ENCODE data around the gene RNF157. TPM values are rescaled to one million over a fixed set of nuclear protein-coding genes. Genes with fewer than 3 reads are reported as not detected.

Gene RNF157
- polyA plus RNA-seq, 10 donors, result 5.6 to 15.7 (median 9.8) TPM

DNA sequence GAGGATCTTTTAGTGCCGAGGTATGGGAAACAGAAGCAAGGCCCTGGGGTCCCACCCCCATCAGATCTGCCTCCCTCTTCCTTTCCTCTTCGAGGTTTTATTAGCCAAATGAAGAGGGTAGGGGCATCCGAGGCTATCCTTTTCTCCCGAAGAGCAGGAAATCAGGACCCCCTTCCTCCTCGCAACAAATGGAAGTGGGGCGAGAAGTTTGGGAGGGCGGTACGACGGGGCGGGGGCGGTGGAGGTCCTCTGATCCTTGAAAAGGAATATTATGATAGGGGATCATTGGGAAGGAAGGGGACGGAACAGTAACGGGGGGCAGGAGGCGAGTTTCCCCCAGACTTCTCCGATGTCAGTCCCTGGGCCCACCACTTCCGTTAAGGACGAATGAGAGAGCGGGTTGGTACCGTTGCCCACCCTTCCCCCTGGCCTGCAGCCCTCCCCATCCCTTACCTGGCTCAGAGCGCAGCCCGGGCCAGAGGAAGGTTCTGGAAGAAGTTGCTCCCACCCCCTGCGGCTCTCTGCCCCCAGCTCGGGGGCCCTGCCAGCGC is 99.6 kb downstream of the RNF157 start:
- DNase-seq, result no peak

DNA sequence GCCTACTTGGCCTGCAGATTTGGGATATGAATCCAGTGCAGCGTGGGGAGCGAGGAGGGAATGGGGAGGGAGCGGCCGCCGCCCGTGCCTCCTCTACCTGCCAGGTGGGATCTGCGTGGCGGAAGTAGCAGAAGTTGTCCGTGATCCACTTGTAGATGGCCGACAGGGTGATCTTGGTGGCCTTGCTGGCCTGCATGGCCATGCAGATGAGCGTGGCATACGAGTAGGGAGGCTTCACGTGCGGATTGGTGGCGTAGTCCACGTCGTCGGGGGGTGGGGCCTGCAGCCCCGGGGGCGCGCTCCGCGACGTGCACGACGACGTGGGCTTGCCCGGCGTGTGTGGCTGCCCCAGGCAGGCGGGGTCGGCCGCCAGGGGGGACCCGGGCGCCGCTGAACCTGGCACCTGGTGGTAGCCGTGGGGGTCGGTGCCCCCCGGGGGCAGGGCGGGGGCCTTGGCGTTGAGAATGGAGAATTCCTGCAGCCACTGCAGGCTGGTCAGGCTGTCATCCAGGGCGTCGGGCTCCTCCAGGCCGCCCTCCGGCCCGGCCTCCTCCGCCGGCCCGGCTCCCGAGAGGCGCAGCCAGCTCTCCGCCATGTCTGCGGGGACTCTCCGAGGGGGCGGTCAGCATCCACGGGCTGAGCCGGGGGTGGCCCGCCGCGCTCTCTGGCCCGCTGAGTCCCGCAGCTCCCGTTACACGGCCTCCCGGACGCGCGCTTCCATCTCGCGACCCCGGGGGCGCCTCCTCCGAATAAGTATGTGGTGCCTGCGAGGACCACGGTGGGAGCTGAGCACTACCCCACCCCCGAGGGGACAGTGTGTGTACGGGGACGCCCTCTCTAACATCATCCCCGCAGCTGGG is 100.3 kb downstream of the RNF157 start:
- DNase-seq, result no peak

DNA sequence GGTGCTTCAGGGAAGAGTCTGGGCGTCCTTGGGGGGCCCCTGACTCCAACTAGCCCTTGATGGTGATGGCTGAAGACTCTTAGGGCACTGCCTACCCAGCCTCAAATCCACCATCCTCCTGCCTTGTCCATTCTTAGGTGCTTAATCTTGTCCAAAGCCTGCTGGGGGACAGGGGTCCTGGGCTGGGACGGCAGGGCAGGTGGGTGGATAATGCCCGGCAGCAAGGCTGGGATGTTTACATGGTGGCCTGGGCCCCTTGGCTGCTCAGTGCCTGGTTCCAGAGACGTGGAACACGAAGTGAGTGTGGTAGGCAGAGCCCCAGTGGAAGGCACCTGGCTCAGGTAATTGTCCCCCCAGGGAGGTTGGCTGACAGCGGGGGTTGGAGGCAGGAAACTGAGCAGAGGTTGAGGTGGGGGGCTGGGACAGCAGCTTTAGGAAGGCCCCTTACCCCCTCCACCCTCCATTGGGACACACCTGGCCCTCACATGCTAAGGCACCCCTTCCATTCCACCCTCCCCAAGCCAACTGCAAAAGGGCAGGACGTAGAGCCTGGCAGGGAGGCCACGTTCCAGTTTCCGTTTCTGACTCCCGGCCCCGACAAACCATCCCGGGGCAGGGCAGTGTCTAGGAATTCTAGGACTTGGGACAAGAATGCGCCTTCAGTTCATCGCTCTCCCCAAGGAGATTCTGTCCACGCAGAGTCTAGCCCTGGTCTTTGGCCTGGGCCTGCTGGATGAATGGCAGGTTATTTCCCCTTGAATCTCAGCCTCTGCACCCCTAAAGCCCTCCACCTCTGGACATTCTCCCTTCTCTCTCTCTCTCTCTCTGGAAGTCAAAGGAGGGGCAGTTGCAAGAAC is 101.2 kb downstream of the RNF157 start:
- no peak for DNase-seq

DNA sequence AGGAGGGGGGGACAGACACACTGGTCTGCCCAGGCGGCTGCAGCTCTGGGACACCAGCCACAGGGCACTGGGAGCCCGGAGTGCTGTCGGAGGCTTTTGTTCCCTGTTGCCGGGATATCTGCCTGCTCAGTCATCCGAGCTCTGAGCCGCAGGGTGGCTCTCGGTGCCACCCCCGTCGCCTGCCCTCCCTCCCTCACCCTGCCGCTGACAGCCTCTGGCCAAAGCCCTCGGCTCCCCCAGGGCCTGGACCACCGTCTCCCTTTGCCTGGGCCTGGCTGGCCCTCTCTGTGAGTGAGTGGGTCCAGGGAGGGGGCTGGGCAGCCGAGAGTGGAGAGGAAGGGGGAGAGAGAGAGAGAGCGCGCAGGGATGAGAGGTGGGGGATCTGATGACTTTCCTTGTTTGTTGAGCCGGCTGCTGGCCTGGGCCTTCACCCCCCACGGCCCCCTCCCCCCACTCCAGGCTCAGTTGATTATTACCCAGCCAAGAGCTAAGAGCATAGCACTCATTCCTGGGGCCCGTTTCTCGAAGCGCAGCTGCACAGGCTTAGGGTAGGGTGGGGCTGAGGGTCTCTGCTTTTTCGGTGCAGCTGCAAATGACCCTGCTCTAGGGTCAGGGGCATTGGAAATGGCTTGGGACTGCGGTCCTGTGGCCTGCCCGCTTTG is 101.9 kb downstream of the RNF157 start:
- no peak for DNase-seq

DNA sequence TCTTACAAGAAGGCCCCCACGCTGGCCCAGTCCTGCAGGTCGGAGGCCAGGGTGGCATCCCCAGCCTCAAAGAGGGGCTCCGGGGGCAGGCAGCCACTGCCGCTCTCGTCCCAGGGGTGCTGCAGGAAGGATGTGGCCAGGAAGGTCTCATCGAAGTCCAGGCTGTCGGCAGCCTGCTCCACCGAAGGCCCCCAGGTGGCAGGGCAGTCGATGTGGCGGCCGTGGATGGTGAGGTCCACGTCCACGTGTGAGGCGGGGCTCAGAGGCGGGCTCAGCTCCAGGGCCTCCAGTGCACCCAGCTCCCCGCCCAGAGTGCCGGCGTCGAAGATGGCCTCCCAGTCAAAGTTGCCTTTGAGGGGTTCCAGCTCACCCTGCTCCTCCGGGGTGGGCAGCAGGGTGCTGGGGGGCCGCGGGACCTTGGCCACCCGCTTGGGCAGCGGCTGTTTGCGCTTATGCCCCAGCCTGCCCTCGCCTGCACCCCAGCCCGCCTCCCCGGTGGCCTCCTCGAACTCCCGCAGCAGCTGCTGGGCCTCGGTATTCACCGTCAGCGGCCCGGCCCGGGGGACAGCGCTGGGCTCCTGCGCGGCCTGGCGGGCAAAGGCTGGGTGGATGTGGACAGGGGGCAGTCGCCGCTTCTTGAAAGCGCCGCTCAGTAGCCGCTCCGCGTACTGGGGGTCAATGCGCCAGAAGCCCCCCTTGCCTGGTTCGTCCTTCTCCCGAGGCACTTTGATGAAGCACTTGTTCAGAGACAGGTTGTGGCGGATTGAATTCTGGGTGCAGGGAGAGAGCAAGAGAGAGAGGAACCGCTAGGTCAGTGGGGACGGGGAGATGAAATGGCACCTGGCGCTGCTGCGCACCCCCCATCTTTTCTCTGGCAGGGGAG is 102.7 kb downstream of the RNF157 start:
- no peak for DNase-seq

DNA sequence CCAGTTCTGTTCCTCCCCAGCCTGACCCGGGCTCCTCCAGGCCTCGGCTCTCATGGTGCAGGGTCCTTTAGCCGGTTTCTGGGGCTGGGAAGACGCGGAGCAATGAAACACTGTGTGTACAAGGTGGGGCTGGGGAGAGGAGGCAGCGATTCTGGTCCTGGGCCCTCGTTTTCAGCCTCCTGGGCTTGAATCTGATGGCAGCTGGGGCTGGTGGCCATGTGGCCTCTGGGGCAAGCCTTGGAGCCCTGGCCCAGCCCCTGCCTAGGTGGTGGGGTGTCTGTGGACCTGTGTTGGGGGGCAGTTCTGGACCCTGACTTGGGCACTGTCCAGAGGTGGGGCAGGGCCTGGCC is 103.3 kb downstream of the RNF157 start:
- DNase-seq, result no peak

DNA sequence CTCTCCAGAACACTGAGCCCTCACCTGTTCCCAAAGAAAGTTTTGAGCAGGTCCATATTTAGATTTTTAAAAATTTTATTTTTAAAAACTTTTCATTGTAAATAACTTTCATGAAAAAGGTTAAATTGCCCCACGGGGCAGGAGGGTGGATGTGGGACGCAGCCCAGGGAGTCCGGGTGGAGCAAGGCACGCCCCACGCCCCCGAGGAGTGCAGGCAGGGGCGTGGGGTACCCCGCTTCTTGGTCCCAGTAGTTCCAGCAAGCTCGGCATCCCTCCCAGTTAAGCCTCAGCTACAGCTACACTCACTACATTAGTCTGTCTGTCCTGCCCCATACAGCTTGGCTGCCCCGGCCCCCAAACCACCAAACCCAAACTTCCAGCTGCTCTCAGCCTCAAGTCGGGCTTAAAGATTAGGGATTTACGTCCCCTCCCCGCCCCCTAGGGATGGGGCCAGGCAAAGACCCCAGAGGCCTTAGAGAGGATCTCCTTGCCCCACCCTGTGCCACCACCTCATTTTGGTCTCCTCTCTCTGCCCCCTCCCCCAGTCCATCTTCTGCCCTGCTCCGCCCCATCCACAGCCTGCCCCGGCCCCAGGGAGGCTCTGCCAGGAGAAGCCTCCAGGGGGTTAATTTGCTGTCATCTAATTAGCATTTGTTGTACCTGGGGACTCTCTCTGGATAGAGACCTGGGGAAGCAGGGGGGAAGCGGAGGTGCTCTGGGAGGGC is 103.9 kb downstream of the RNF157 start:
- no peak for DNase-seq

DNA sequence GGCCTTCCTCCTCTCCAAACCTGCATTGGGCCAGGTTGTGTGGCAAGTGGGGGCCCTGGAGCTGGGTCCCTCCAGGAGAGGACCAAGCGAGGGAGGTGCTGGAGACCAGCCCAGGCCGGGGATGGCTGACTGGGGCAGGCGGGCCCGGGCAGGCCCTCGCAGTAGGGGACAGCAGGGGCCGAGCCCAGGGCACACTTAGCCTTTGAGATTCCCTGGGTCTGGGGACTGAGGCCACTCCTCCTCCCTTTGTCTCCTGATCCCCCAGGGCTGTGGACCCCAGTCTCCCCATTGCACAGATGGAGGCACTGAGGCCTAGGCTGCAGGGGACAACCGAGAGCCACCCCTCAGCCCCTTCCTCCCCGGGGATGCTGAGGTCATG is 104.5 kb downstream of the RNF157 start:
- DNase-seq, result no peak

DNA sequence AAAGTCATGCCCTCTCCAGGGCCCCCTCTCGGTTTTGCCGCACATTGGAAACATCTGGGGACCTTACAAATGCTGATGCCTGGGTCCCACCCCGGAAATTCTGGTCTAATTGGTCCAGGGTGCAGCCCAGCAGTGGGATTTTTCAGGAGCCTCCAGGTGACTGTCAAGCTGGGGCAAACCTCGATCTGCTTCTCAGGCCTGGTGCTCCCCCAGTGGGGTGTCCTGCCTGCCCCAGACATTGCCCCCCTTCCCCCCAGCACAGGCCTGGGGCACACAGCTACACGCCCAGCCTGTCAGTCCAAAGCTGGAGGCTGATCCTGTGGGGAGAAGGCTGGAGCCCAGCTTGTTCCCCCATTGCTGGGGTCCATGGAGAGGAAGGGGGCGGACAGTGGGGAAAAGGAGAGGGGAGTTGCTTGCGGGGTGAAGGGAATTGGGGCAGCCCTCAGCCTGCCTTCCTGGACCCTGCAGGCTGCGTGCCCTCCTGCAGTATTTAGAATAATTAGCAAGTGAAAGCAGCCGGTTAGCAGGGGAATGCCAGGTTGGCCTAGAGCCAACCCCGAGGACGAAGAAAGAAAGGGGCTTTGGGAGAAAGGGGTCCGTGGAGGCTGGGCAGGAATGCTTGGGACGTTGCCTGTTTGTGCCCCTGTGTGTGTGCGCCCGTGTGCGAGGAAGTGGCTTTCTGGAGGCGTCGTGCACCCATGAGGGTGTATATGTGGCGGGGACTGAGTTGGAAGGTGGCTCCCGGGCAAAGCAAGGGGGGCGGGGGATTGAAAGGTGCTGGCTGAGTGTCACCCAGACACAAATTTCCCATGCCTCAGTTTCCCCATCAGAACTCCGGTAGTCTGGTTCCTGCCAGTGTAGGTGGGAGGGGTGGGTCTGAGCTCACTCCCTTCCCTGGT is 105.1 kb downstream of the RNF157 start:
- DNase-seq, result no peak

DNA sequence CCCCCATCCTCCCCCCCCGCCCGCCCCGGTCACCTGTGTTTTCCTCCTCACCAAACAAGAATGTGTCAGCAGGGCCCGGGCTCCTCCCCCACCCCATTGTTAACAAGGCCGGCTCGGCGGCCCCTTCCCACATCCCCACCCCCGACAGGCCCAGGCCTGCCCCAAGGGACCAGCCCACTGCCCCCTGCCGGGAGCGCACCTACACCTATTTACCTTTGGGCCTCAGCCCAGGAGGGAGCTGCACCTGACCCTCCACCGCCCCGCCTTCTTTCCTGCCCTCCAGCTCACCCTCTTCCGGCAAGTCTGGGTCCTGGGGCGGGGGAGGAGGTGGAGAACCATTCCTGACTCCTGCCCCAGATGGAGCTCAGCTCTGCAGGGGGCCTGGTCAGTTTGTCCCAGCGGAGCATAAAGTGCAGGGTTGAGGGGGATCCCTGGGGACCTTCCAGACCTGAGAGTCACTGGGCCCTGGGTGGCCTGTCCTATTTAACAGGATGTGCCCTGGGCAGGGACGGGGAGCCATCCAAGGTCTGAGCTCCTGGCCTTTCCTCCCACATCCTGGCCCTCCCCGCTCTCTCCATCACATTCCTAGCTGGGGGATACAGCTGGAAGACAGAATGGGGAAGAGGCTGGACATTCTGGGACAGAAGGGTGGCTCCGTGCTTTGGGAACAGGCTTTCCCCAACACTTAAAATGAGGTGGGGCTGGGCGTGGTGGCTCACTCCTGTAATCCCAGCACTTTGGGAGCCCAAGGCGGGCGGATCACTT is 107.5 kb downstream of the RNF157 start:
- DNase-seq, result no peak

DNA sequence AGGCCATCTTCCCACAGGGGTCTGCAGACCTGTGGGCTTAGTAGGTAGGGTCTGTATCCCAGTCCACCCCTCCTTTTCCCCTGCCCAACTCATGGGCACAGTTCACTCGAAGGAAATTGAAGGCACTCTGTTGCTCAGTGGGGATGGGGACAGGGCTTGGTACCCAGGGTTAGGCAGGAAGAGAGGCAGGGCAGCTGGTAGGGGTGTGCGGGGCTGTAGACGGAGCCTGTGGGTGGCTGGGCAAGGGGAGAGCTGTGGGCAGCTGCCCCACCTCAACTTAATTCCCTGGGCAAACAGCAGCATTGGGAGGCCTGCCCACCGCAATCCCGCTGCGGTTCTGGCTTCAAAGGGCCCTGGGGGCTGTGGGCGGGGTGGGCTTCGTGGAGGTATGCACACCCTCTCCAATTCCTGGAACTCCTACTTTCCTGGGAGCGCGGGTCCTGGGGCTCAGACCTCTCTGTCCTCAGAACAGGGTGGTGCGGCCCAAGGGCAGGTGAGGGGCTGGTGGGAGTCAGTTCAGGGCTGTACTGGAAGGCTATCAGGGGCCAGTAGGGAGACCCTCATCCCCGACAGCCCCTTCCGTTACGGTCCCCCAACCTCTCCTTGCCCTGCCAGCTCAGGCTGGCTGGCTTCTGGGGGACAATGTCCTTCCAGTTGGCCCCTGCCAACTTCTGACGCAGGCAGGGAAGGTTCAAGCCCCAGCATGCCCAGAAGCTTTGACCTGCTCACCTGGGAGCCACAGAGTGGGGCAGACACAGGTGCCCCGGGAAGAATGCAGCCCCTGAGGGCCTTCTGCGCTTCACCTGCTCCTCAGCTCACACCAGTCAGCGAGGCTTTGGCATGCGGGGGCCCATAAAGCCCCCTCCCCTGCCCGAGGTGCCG is 108.4 kb downstream of the RNF157 start:
- no peak for DNase-seq

DNA sequence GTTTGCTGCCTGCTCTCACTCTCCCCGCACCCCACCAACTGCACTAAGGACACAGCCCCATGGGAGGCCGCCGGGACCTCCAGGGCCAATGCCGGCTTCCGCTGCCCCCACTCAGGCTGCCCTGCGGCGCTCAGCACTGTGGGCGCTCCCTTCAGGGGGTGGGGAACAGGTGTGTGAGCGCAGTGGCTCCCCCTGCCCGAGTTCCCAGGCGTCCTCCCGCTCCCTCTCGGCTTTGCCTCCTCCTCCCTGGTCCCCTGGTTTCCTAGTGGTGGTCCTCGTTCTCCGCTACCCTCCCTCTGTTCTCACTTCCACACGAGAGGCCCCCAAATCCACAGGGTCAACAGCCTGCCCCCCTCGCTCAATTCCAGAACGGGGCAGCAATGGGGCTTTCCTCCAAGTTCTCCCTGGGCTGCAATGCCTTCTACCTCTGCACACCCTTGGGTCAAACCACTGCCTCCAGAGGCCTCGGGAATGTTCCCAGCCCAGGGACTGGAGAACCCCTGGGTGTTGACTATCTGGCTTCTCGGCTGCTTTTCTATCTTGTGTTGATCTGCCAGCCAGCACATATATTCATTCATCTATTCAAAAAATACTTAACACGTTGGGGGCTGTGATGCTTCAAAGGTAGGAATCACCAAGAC is 109.1 kb downstream of the RNF157 start:
- DNase-seq, result no peak

DNA sequence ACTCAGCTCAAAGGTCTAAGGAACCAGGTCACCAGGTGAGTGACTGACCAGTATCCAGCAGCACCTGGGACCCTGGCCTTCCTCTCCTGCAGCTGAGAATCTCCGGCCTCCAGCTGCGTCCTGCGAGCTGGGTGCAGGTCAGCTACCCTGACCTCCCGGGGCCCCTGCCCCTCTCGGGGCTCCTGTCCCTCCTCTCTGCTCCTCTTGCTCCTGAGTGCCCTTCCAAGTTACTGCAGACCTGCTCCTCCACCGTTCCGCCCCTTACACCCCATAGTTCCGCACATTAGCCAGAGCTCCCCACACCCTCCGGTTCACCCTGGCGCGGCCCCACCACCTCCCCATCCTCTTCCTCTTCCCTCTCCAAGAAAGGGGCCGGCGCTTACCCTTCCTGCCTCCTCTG is 109.8 kb downstream of the RNF157 start:
- no peak for DNase-seq

DNA sequence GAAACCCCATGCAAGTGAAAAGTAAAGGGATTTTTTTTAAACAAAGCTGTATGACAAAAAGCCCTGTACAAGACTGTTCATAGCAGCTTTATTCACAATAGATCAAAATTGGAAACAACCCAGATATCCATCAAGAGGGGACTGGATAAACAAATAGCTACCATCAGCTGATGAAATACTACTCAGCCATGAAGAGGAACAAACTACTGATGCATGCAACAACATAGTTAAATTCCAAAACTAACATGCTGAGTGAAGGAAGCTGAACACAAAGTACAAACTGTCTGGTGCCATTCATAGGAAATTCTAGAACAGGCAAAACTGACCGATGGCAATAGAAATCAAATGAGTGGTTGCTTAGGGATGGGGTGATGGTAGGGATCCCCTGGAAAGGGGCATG is 114.4 kb downstream of the RNF157 start:
- DNase-seq, result no peak

DNA sequence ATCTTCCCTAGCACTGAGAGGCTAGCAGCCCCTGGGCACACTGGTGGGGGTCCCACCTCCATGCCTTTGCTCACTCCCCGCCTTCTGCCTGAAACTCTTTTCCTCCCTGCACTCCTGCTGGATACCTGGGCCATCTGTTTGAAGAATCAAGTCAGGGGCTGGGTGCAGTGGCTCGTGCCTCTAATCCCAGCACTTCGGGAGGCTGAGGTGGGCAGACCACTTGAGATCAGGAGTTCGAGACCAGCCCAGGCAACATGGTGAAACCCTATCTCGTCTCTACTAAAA is 115.0 kb downstream of the RNF157 start:
- DNase-seq, result no peak

DNA sequence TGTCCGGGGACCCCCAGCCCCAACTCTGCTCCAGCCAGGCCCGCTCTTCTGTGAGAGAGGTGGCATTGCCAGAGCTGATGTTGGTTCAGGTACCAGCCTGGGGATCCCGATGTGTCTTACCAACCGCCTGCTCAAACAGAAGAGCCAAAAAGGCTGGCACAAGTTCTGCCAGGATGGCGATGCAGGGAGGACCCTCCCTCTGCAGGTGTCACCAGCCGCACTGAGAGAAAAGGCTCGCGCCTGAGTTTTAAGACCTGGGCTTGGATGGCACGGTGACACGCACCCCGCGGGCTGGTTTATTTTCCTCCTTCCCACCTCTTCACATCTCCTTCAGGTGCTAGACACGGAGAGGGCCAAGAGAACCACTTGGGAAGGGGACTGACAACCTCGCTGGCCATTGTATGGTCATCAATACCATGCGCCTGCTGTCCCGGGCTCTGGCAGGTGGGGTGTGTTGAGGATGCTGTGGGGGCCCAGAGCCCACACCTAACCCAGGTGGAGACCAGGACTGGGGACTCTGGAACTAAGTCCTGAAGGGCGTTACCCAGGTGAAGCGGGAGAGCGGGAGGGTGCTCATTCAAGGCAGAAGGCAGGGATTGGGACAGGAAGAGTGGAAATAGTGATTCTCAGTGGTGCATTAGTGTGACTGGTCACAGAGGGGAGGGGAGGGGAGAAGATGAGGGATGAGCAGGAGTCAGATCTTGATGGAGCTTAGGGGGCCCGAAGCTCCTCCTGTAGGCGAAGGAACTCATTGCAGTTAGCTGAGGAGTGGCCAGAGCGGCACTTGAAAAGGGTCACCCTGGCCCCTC is 115.5 kb downstream of the RNF157 start:
- DNase-seq, result no peak
